HepG2 (cell line): ENCODE measurements around the gene ZNRF3. TPM values are rescaled to one million over a fixed set of nuclear protein-coding genes. Genes with fewer than 3 reads are reported as not detected.

Source experiments
- ASH2L ChIP-seq: fragments of 300-600, 200-600 bp; sonication (generic); IDR thresholded peaks from 2 replicates; pipeline ENCODE4 v1.7.0; 2017; ENCODE audit warnings: low read depth, mild to moderate bottlenecking, moderate library complexity, mixed read lengths, low read length; ENCODE audit not compliant: insufficient read length
- CEBPB ChIP-seq: IDR thresholded peaks from 2 replicates; pipeline ENCODE4 v1.6.1; 2011; ENCODE audit warnings: low read depth, low read length, improper control_type of control experiment, borderline replicate concordance
- ERF ChIP-seq: IDR thresholded peaks from 2 replicates; pipeline ENCODE4 v1.6.1; 2018; ENCODE audit warnings: missing biosample characterization, missing genetic modification reagents
- FOXA3 ChIP-seq: IDR thresholded peaks from 2 replicates; pipeline ENCODE4 v1.6.1; 2016; ENCODE audit warnings: missing genetic modification reagents, missing compliant biosample characterization
- FOXK1 ChIP-seq: sonication (generic); formaldehyde crosslinking; IDR thresholded peaks from 2 replicates; pipeline ENCODE4 v1.4.0; 2020; ENCODE audit warnings: low read depth, missing genetic modification reagents, borderline replicate concordance
- HIC2 ChIP-seq: sonication (generic); formaldehyde crosslinking; IDR thresholded peaks from 2 replicates; pipeline ENCODE4 v1.9.0; 2022; ENCODE audit warnings: low read depth, missing genetic modification reagents
- MATR3 ChIP-seq: sonication (generic); formaldehyde crosslinking; IDR thresholded peaks from 2 replicates; pipeline ENCODE4 v1.4.0; 2020; ENCODE audit warnings: missing genetic modification reagents
- MEIS1 ChIP-seq: sonication (generic); formaldehyde crosslinking; IDR thresholded peaks from 2 replicates; pipeline ENCODE4 v1.9.0; 2021; ENCODE audit warnings: mild to moderate bottlenecking, missing genetic modification reagents, moderate library complexity, borderline replicate concordance
- MYPOP ChIP-seq: sonication (generic); formaldehyde crosslinking; IDR thresholded peaks from 2 replicates; pipeline ENCODE4 v1.8.1; 2023; ENCODE audit warnings: mild to moderate bottlenecking, moderate library complexity, missing genetic modification reagents
- NFE2L1 ChIP-seq: sonication (generic); formaldehyde crosslinking; IDR thresholded peaks from 2 replicates; pipeline ENCODE4 v1.4.0; 2020; ENCODE audit warnings: missing genetic modification reagents, mild to moderate bottlenecking, borderline replicate concordance
- NR2F2 ChIP-seq: IDR thresholded peaks from 2 replicates; pipeline ENCODE4 v1.6.1; 2012; ENCODE audit warnings: low read depth, inconsistent platforms, borderline replicate concordance
- THRA ChIP-seq: sonication (generic); formaldehyde crosslinking; IDR thresholded peaks from 2 replicates; pipeline ENCODE4 v1.4.0; 2020; ENCODE audit warnings: missing genetic modification reagents, borderline replicate concordance
- ZNF609 ChIP-seq: sonication (generic); formaldehyde crosslinking; IDR thresholded peaks from 2 replicates; pipeline ENCODE4 v1.4.0; 2020; ENCODE audit warnings: mild to moderate bottlenecking, missing genetic modification reagents, borderline replicate concordance
- ZNF644 ChIP-seq: IDR thresholded peaks from 2 replicates; pipeline ENCODE4 v1.6.1; 2016; ENCODE audit warnings: low read depth
- ZNF710 ChIP-seq: sonication (generic); formaldehyde crosslinking; IDR thresholded peaks from 2 replicates; pipeline ENCODE4 v1.5.0; 2020; ENCODE audit warnings: mild to moderate bottlenecking, missing genetic modification reagents, borderline replicate concordance
- ZNF772 ChIP-seq: sonication (generic); formaldehyde crosslinking; IDR thresholded peaks from 2 replicates; pipeline ENCODE4 v1.5.0; 2020; ENCODE audit warnings: mild to moderate bottlenecking, missing genetic modification reagents
- polyA plus RNA-seq, 8 experiments: library from polyadenylated mRNA; depleted of rRNA in 3 of 8; stranded (reverse) in 7 of 8; unstranded in 1 of 8; fragments of >200 nt; fragmentation: Illumina TruSeq in 4 of 8; extraction: Trizol in 4 of 8; gene quantifications; 2 replicates each; pipeline versions ENCODE4 v1.2.1 to v1.2.3, GENCODE V29; 2011 to 2016; ENCODE audit warnings: low read depth in 4 of 8, missing spikeins in 1 of 8, mixed read lengths in 1 of 8; ENCODE audit not compliant: insufficient read depth in 1 of 8
- total RNA-seq, 5 experiments: library from RNA; depleted of rRNA; stranded (reverse); fragments of >200 nt; fragmentation: Illumina TruSeq; extraction: Trizol; gene quantifications; 2 replicates each; pipeline ENCODE4 v1.2.3, GENCODE V29; 2016; ENCODE audit warnings: low read depth in 1 of 5

Gene ZNRF3
- total and polyA plus RNA-seq, 2 of the 13 experiments (the other 11 are each of a cell fraction or from before 2014, with no cell fraction given) = 20.3 to 36.7 TPM

GRCh38 chr22:29096736-29097669 lies 213.6 kb downstream of the ZNRF3 start (continued):
- TF ChIP-seq ZNF710 (peak; percentile 78; the same call in 1 of the 2 replicates), MATR3 (CRISPR knock-in tag) (no peak), MYPOP (CRISPR knock-in tag) (0 out of 2 replicates have a peak, but pooled peaks have one; percentile 27), ZNF772 (CRISPR knock-in tag) (0 out of 2 replicates have a peak, but pooled peaks have one; percentile 42), ERF (CRISPR knock-in tag) (peak; percentile 54), CEBPB (peak; percentile 67), ASH2L (peak; percentile 47), NFE2L1 (CRISPR knock-in tag) (no peak), HIC2 (peak; percentile 83), MEIS1 (CRISPR knock-in tag) (0 out of 2 replicates have a peak, but pooled peaks have one; percentile 48), ZNF644 (peak; percentile 80), FOXA3 (CRISPR knock-in tag) (peak; percentile 93), NR2F2 (peak; percentile 76; the same call in 1 of the 2 replicates), THRA (CRISPR knock-in tag) (peak; percentile 71; the same call in 1 of the 2 replicates), FOXK1 (peak; percentile 62; the same call in 1 of the 2 replicates), ZNF609 (CRISPR knock-in tag) (peak; percentile 95; the same call in 1 of the 2 replicates)
